ENCODE results near the gene PTPN23. TPM values are rescaled to one million over a fixed set of nuclear protein-coding genes. Genes with fewer than 3 reads are reported as not detected.

Gene PTPN23
- total and polyA plus RNA-seq, 8 donors, result 8.6 to 120 (median 27.6) TPM

DNA sequence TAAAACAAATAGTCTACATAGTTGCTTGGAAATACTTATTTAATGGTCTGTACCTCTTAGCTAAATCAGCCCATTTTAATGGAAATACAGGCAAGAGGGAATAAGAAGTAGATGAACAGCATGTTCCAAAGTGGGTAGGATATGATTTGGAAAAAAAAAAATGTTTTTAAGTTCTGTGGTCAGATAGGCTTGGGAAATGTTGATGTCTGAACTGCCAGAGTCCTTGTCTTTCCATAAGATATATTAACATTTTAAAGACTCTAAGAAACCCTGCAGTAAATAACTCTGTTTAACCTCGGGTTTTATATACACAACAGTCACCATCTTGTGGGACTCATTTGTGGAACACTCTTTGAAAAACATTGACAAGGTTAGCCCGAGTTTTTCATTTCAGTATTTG, 40.0 kb upstream of the PTPN23 start:
- Histone ChIP-seq H3K4me1 (no peaks in the 10 kb centered on the region), H3K36me3 (peaks cover 39 to 100% (median 98%) of the 10 kb centered on the region in 4 donors), H3K27me3 (no peaks in the 10 kb centered on the region), H3K27ac (no peak overlapping the region), H3K4me3 (no peak overlapping the region), H3K9me3 (no peaks in the 10 kb centered on the region)
- intact Hi-C loops (cut with DNase I; ENCODE audit: low total_unique reads), result no loop called here
- whole genome bisulfite sequencing, 5 donors, result 72 to 88% (median 75%) methylated on average over 2 of the region's 2 CpGs
- no peak for DNase-seq
- TF ChIP-seq POLR2A (IDR thresholded peaks at IDR 0.05) (no peak), EP300 (IDR thresholded peaks at IDR 0.05) (no peak), POLR2AphosphoS5 (IDR thresholded peaks at IDR 0.05) (no peak)
- TF ChIP-seq, protein P1, sequence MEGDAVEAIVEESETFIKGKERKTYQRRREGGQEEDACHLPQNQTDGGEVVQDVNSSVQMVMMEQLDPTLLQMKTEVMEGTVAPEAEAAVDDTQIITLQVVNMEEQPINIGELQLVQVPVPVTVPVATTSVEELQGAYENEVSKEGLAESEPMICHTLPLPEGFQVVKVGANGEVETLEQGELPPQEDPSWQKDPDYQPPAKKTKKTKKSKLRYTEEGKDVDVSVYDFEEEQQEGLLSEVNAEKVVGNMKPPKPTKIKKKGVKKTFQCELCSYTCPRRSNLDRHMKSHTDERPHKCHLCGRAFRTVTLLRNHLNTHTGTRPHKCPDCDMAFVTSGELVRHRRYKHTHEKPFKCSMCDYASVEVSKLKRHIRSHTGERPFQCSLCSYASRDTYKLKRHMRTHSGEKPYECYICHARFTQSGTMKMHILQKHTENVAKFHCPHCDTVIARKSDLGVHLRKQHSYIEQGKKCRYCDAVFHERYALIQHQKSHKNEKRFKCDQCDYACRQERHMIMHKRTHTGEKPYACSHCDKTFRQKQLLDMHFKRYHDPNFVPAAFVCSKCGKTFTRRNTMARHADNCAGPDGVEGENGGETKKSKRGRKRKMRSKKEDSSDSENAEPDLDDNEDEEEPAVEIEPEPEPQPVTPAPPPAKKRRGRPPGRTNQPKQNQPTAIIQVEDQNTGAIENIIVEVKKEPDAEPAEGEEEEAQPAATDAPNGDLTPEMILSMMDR (IDR thresholded peaks at IDR 0.05), result no peak

DNA sequence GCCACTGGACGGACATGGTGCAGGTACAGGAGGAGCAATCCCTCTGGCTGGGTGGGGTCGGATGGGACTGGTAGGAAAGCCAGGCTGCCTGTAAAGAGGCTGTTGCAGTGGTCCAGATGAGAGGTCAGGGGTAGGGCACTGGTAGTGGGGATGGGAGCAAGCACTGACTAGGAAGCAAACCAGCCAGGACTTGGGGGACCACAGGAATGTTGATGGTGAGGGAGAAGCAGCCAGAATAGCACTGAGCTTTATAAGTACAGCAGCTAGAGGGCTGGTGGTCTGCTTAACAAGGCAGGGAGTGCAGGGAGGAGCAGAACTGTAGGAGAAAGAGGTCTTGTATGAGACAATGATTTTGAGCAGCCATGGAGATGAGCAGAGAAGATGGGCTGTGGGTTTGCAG, 38.7 kb upstream of the PTPN23 start:
- intact Hi-C loops (cut with DNase I; ENCODE audit: low total_unique reads), result no loop called here

DNA sequence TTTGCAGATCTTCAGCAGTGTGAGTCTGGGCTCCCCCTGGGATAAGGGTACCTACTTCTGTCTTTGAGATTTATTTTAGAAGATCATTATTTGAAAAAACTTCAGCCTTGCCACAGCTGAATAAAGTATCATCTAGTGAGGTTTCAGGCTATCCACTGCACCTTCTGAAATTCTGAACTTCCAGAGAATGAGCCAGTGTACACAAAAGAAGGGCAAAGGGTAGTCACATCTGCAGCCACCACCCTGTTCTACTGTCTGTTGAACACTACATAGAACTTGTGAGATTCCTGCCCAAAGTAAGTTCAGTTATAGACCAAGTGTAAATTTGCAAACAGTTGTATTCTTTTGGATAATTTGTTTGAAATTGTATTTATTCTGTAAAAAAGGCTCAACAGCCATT, 38.0 kb upstream of the PTPN23 start:
- intact Hi-C loops (cut with DNase I; ENCODE audit: low total_unique reads), result no loop called here
- no peak overlapping the region for H3K4me3 ChIP-seq
- TF ChIP-seq EP300 (IDR thresholded peaks at IDR 0.05), result no peak
- TF ChIP-seq POLR2A (IDR thresholded peaks at IDR 0.05), result no peak
- TF ChIP-seq, protein P1 (IDR thresholded peaks at IDR 0.05), result no peak
- no peak for TF ChIP-seq POLR2AphosphoS5 (IDR thresholded peaks at IDR 0.05)
- no peaks in the 10 kb centered on the region for H3K27me3 ChIP-seq
- peaks cover 22 to 82% (median 78%) of the 10 kb centered on the region in 4 donors for H3K36me3 ChIP-seq
- H3K9me3 ChIP-seq, result no peaks in the 10 kb centered on the region
- H3K4me1 ChIP-seq, result no peaks in the 10 kb centered on the region
- no peak for DNase-seq
- no peak overlapping the region for H3K27ac ChIP-seq

More for the DNA sequence above, 38.7 kb upstream of the PTPN23 start:
- no peak for DNase-seq
- Histone ChIP-seq H3K4me1 (no peaks in the 10 kb centered on the region), H3K36me3 (peaks cover 29 to 89% (median 85%) of the 10 kb centered on the region in 4 donors), H3K27ac (no peak overlapping the region), H3K9me3 (no peaks in the 10 kb centered on the region), H3K4me3 (no peak overlapping the region), H3K27me3 (no peaks in the 10 kb centered on the region)
- WGBS, 5 donors, result 92 to 100% (median 93%) methylated on average over 2 of the region's 2 CpGs
- TF ChIP-seq EP300 (IDR thresholded peaks at IDR 0.05), result no peak
- TF ChIP-seq, protein P1 (IDR thresholded peaks at IDR 0.05), result no peak
- TF ChIP-seq POLR2AphosphoS5 (IDR thresholded peaks at IDR 0.05), result no peak
- TF ChIP-seq POLR2A (IDR thresholded peaks at IDR 0.05), result no peak

DNA sequence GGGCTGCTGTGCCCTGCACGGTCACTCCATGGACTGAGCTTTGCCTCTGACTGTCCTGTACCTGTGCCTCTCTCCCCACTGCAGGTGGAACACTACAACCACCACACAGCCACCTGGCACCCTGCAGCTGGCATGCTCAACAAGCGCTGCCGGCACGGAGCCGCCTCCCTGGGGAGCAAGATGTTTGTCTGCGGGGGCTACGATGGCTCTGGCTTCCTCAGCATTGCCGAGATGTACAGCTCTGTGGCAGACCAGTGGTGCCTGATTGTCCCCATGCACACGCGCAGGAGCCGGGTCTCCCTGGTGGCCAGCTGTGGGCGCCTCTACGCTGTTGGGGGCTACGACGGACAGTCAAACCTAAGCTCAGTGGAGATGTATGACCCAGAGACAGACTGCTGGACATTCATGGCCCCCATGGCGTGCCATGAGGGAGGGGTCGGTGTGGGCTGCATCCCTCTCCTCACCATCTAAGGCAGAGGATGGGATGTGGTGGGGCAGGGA, 37.3 kb upstream of the PTPN23 start:
- Histone ChIP-seq H3K4me3 (no peak overlapping the region), H3K36me3 (peaks cover 20 to 75% (median 71%) of the 10 kb centered on the region in 4 donors), H3K27ac (no peak overlapping the region), H3K4me1 (no peaks in the 10 kb centered on the region), H3K9me3 (no peaks in the 10 kb centered on the region), H3K27me3 (no peaks in the 10 kb centered on the region)
- TF ChIP-seq POLR2A (IDR thresholded peaks at IDR 0.05) (no peak), POLR2AphosphoS5 (IDR thresholded peaks at IDR 0.05) (no peak), EP300 (IDR thresholded peaks at IDR 0.05) (no peak)
- TF ChIP-seq, protein P1 (IDR thresholded peaks at IDR 0.05), result no peak
- DNase-seq, result no peak
- WGBS, 5 donors, result 92 to 98% (median 96%) methylated on average over 12 to 17 of the region's 17 CpGs
- intact Hi-C loops (cut with DNase I; ENCODE audit: low total_unique reads), result no loop called here
